Measurements from ENCODE around the gene PRSS22.

The PRSS22 gene

GRCh38 chr16:2829501-2830354, 28.2 kb downstream of the PRSS22 start, which contains the start of gene ZG16B:
Gene ZG16B, plus strand, starts transcription at chr16:2830303. Its CDS starts 139 bp downstream, at chr16:2830442.
- no peak for DNase-seq (ENCODE audit: low read depth)
- H3K4me3 ChIP-seq (ENCODE audit: low read depth, low read length) = no peak within 1 kb of the TSS
- no peak for TF ChIP-seq POLR2A (IDR thresholded peaks at IDR 0.05; ENCODE audit: extremely low read depth, insufficient read length)
- no peak for TF ChIP-seq MAX (IDR thresholded peaks at IDR 0.05; ENCODE audit: low read depth, low read length)
- TF ChIP-seq CTCF (IDR thresholded peaks at IDR 0.05; ENCODE audit: low read depth, low read length) = no peak
- TF ChIP-seq MYC (IDR thresholded peaks at IDR 0.05; ENCODE audit: low read depth, low read length) = no peak

- DNase-seq (ENCODE audit: low read depth) = no peak
- H3K4me3 ChIP-seq (ENCODE audit: low read depth, low read length) = no peak overlapping the region
- TF ChIP-seq MAX (IDR thresholded peaks at IDR 0.05; ENCODE audit: low read depth, low read length) = no peak
- no peak for TF ChIP-seq POLR2A (IDR thresholded peaks at IDR 0.05; ENCODE audit: extremely low read depth, insufficient read length)
- no peak for TF ChIP-seq MYC (IDR thresholded peaks at IDR 0.05; ENCODE audit: low read depth, low read length)
- no peak for TF ChIP-seq CTCF (IDR thresholded peaks at IDR 0.05; ENCODE audit: low read depth, low read length)
Observed at GRCh38 chr16:2828876-2829430, 29.0 kb downstream of the PRSS22 start.

- DNase-seq (ENCODE audit: low read depth) = no peak
- no peak overlapping the region for H3K4me3 ChIP-seq (ENCODE audit: low read depth, low read length)
- no peak for TF ChIP-seq POLR2A (IDR thresholded peaks at IDR 0.05; ENCODE audit: extremely low read depth, insufficient read length)
- TF ChIP-seq CTCF (IDR thresholded peaks at IDR 0.05; ENCODE audit: low read depth, low read length) = no peak
- TF ChIP-seq MYC (IDR thresholded peaks at IDR 0.05; ENCODE audit: low read depth, low read length) = no peak
- no peak for TF ChIP-seq MAX (IDR thresholded peaks at IDR 0.05; ENCODE audit: low read depth, low read length)
Observed at GRCh38 chr16:2828521-2828840, 29.5 kb downstream of the PRSS22 start.

GRCh38 chr16:2827831-2828520, 30.0 kb downstream of the PRSS22 start:
- TF ChIP-seq MAX (IDR thresholded peaks at IDR 0.05; ENCODE audit: low read depth, low read length) (no peak), CTCF (IDR thresholded peaks at IDR 0.05; ENCODE audit: low read depth, low read length) (no peak), MYC (IDR thresholded peaks at IDR 0.05; ENCODE audit: low read depth, low read length) (no peak), POLR2A (IDR thresholded peaks at IDR 0.05; ENCODE audit: extremely low read depth, insufficient read length) (no peak)
- DNase-seq (ENCODE audit: low read depth) = no peak
- H3K4me3 ChIP-seq (ENCODE audit: low read depth, low read length) = no peak overlapping the region

GRCh38 chr16:2827374-2827791, 30.6 kb downstream of the PRSS22 start:
- TF ChIP-seq MAX (IDR thresholded peaks at IDR 0.05; ENCODE audit: low read depth, low read length) = no peak
- TF ChIP-seq POLR2A (IDR thresholded peaks at IDR 0.05; ENCODE audit: extremely low read depth, insufficient read length) = no peak
- TF ChIP-seq CTCF (IDR thresholded peaks at IDR 0.05; ENCODE audit: low read depth, low read length) = no peak
- no peak for TF ChIP-seq MYC (IDR thresholded peaks at IDR 0.05; ENCODE audit: low read depth, low read length)
- no peak for DNase-seq (ENCODE audit: low read depth)
- H3K4me3 ChIP-seq (ENCODE audit: low read depth, low read length) = no peak overlapping the region

All from NB4 (cell line).